HCT116 (cell line): ENCODE data around the gene NGF. TPM values are rescaled to one million over a fixed set of nuclear protein-coding genes. Genes with fewer than 3 reads are reported as not detected.

Experiments
- ATAC-seq: fragments of 200-7000 bp; cut with Tn5 transposase; 2 replicates; pipeline ENCODE4 v1.9.1; 2020; ENCODE audit warnings: mild to moderate bottlenecking, moderate library complexity
- BruUV-seq: library from RNA; stranded (reverse); fragments of 400-500 nt; replicated peaks from 2 replicates; lab custom pipeline; 2021; lab: Mats Ljungman, UMichigan
- CTCF ChIA-PET: fragments of 300-600 bp; sonication (Branson Sonifier 250); formaldehyde crosslinking; loops from one replicate; lab custom pipeline; 2021; ENCODE audit warnings: antibody characterized with exemption; lab: Charles Lee
- POLR2A ChIA-PET: fragments of 300-600, 350-600 bp; sonication (Branson Sonifier 250); formaldehyde crosslinking; loops from one replicate; lab custom pipeline; 2021; ENCODE audit warnings: antibody characterized with exemption; lab: Charles Lee
- RAD21 ChIA-PET, 2 experiments: fragments of 300-600 bp; sonication (Branson Sonifier 250); formaldehyde crosslinking; loops; one replicate each; lab custom pipeline; 2023; ENCODE audit warnings: low total read pairs in 2 of 2; ENCODE audit not compliant: uncharacterized antibody in 2 of 2, unreplicated experiment in 2 of 2, low non-redundant PET in 1 of 2; lab: Charles Lee
- DNase-seq: peaks from one replicate; pipeline ENCODE4 v3.0.0-alpha.2; 2010; ENCODE audit warnings: low read depth, low spot score
- H2AFZ ChIP-seq: fragments of 200-600 bp; shearing (Covaris generic), sonication (generic); 2 replicates; pipeline ENCODE4 v1.6.1; 2017; ENCODE audit warnings: low read depth, mixed run types, mixed read lengths, antibody characterized with exemption, low read length; ENCODE audit not compliant: poor library complexity, severe bottlenecking
- H3K27ac ChIP-seq: 2 replicates; pipeline ENCODE4 v1.5.1; 2012; ENCODE audit warnings: low read depth, low read length
- H3K27me3 ChIP-seq: fragments of 200-600 bp; sonication (generic); 2 replicates; pipeline ENCODE4 v1.6.1; 2016; ENCODE audit warnings: mixed run types, low read length, mixed read lengths; ENCODE audit not compliant: insufficient read depth
- H3K36me3 ChIP-seq, 2 experiments: fragments of 200-500 bp in 1 of 2; fragments of 200-600 bp in 1 of 2; sonication (Bioruptor generic) in 1 of 2; sonication (generic) in 1 of 2; 2 replicates each; pipeline versions ENCODE4 v1.5.1 to v1.6.1; 2014 to 2016; ENCODE audit warnings: low read length in 2 of 2, inconsistent platforms in 1 of 2, mixed read lengths in 1 of 2, mixed run types in 1 of 2; ENCODE audit not compliant: insufficient read depth in 2 of 2, control insufficient read depth in 1 of 2
- H3K4me1 ChIP-seq, 2 experiments: fragments of 200-600 bp in 1 of 2; sonication (generic) in 1 of 2; 2 replicates each; pipeline versions ENCODE4 v1.5.1 to v1.6.1; 2012 to 2017; ENCODE audit warnings: low read length in 2 of 2, inconsistent platforms in 1 of 2, mild to moderate bottlenecking in 1 of 2, mixed read lengths in 1 of 2, mixed run types in 1 of 2, moderate library complexity in 1 of 2; ENCODE audit not compliant: insufficient read depth in 2 of 2, control insufficient read depth in 1 of 2
- H3K4me2 ChIP-seq: fragments of 200-600 bp; sonication (generic); 2 replicates; pipeline ENCODE4 v1.6.1; 2017; ENCODE audit warnings: mixed run types, low read length, mixed read lengths
- H3K4me3 ChIP-seq, 2 experiments: fragments of 200-600 bp in 1 of 2; sonication (generic) in 1 of 2; replicated peaks in 1 of 2; 2 replicates each; pipeline ENCODE4 v1.5.1; 2011 to 2016; ENCODE audit warnings: low read length in 2 of 2, control low read depth in 1 of 2, low read depth in 1 of 2, mild to moderate bottlenecking in 1 of 2, mixed read lengths in 1 of 2, mixed run types in 1 of 2
- H3K79me2 ChIP-seq: fragments of 200-600 bp; sonication (generic); 2 replicates; pipeline ENCODE4 v1.6.1; 2017; ENCODE audit warnings: mild to moderate bottlenecking, mixed run types, low read length, moderate library complexity, mixed read lengths; ENCODE audit not compliant: insufficient read depth
- H3K9ac ChIP-seq: fragments of 200-600 bp; sonication (generic); 2 replicates; pipeline ENCODE4 v1.6.1; 2016; ENCODE audit warnings: low read length, mixed read lengths
- H3K9me2 ChIP-seq: fragments of 200-600 bp; sonication (generic), shearing (Covaris generic); 2 replicates; pipeline ENCODE4 v1.6.1; 2017; ENCODE audit warnings: mixed run types, mild to moderate bottlenecking, moderate library complexity; ENCODE audit not compliant: insufficient read depth
- H3K9me3 ChIP-seq, 2 experiments: fragments of 200-500 bp in 1 of 2; fragments of 200-600 bp in 1 of 2; sonication (Bioruptor generic) in 1 of 2; sonication (generic) in 1 of 2; 2 replicates each; pipeline ENCODE4 v1.6.1; 2014 to 2017; ENCODE audit warnings: low read length in 2 of 2, mixed read lengths in 2 of 2, inconsistent platforms in 1 of 2, low read depth in 1 of 2, mild to moderate bottlenecking in 1 of 2, mixed run types in 1 of 2, moderate library complexity in 1 of 2; ENCODE audit not compliant: control insufficient read depth in 1 of 2, insufficient read depth in 1 of 2
- H4K20me1 ChIP-seq: fragments of 200-600 bp; sonication (generic), shearing (Covaris generic); 2 replicates; pipeline ENCODE4 v1.6.1; 2017; ENCODE audit warnings: mixed run types, mild to moderate bottlenecking, moderate library complexity; ENCODE audit not compliant: insufficient read depth
- ATF3 ChIP-seq: IDR thresholded peaks from 2 replicates; pipeline ENCODE4 v1.6.1; 2012
- CBX3 ChIP-seq: IDR thresholded peaks from 2 replicates; pipeline ENCODE4 v1.6.1; 2012; ENCODE audit warnings: low read depth
- CEBPB ChIP-seq: IDR thresholded peaks from 2 replicates; pipeline ENCODE4 v1.6.1; 2012; ENCODE audit warnings: low read depth
- CTCF ChIP-seq, 3 experiments: fragments of 200-600 bp in 1 of 3; sonication (generic) in 1 of 3; IDR thresholded peaks in 2 of 3; conservative IDR thresholded peaks in 1 of 3; 2 replicates each; pipeline ENCODE4 v1.5.1; 2012 to 2017; ENCODE audit warnings: low read depth in 2 of 3, low read length in 2 of 3, antibody characterized with exemption in 1 of 3, borderline replicate concordance in 1 of 3, control low read depth in 1 of 3, mild to moderate bottlenecking in 1 of 3, mixed read lengths in 1 of 3, mixed run types in 1 of 3, moderate library complexity in 1 of 3; ENCODE audit not compliant: insufficient read depth in 1 of 3
- EGR1 ChIP-seq: IDR thresholded peaks from 2 replicates; pipeline ENCODE4 v1.6.1; 2012; ENCODE audit warnings: low read depth
- ELF1 ChIP-seq: IDR thresholded peaks from 2 replicates; pipeline ENCODE4 v1.6.1; 2012; ENCODE audit warnings: low read depth, borderline replicate concordance
- EZH2 ChIP-seq: fragments of 200-600 bp; sonication (generic); IDR thresholded peaks from 2 replicates; pipeline ENCODE4 v1.6.1; 2017; ENCODE audit warnings: antibody characterized with exemption, mixed run types
- EZH2phosphoT487 ChIP-seq: fragments of 200-600 bp; IDR thresholded peaks from 2 replicates; pipeline ENCODE4 v1.6.1; 2018; ENCODE audit warnings: antibody characterized with exemption, borderline replicate concordance
- POLR2A ChIP-seq: IDR thresholded peaks from 2 replicates; pipeline ENCODE4 v1.7.0; 2011; ENCODE audit warnings: borderline replicate concordance; ENCODE audit not compliant: insufficient read depth, insufficient read length; ENCODE audit errors: extremely low read depth
- POLR2AphosphoS5 ChIP-seq: IDR thresholded peaks from 2 replicates; pipeline ENCODE4 v1.6.1; 2011; ENCODE audit warnings: mild to moderate bottlenecking, low read depth, low read length, moderate library complexity
- RAD21 ChIP-seq: IDR thresholded peaks from 2 replicates; pipeline ENCODE4 v1.6.1; 2012; ENCODE audit warnings: low read depth, mild to moderate bottlenecking
- SP1 ChIP-seq: IDR thresholded peaks from 2 replicates; pipeline ENCODE4 v1.6.1; 2012; ENCODE audit warnings: low read depth
- SRF ChIP-seq: IDR thresholded peaks from 2 replicates; pipeline ENCODE4 v1.6.1; 2012; ENCODE audit warnings: low read depth
- YY1 ChIP-seq: IDR thresholded peaks from 2 replicates; pipeline ENCODE4 v1.6.1; 2011; ENCODE audit warnings: low read length, low read depth, moderate library complexity, mild to moderate bottlenecking; ENCODE audit not compliant: insufficient replicate concordance; ENCODE audit errors: extremely low read depth
- ZBTB33 ChIP-seq: IDR thresholded peaks from 2 replicates; pipeline ENCODE4 v1.6.1; 2011; ENCODE audit warnings: mild to moderate bottlenecking, low read length, moderate library complexity; ENCODE audit not compliant: insufficient replicate concordance; ENCODE audit errors: extremely low read depth
- ZNF274 ChIP-seq: fragments of 200-500 bp; sonication (Bioruptor generic); IDR thresholded peaks from 2 replicates; pipeline ENCODE4 v1.6.1; 2014; ENCODE audit warnings: mild to moderate bottlenecking, low read depth, low read length, inconsistent platforms
- intact Hi-C: fragments of 100-400 bp; cut with micrococcal nuclease; formaldehyde crosslinking; loops from 2 replicates; pipeline ENCODE4 v1.10.0; 2022
- total RNA-seq: library from RNA; stranded (reverse); gene quantifications from one replicate; pipeline ENCODE4 v1.2.1, GENCODE V29; 2021; ENCODE audit not compliant: unreplicated experiment

Gene NGF
- total RNA-seq, 1 experiment from 2014 or later: not detected

GRCh38 chr1:115296981-115297380 is 41.1 kb downstream of the NGF start:
- no peak for TF ChIP-seq ATF3
- TF ChIP-seq EZH2phosphoT487: no peak
- TF ChIP-seq CTCF (IDR thresholded peaks at IDR 0.05 in 2 of 3, conservative IDR thresholded peaks at IDR 0.05 in 1 of 3; ENCODE audit: borderline replicate concordance in 1 of 3, insufficient read depth in 1 of 3, low read depth in 2 of 3, low read length in 2 of 3): no peak
- no peak for TF ChIP-seq CEBPB
- TF ChIP-seq POLR2A: no peak
- TF ChIP-seq EGR1: no peak
- no peak for TF ChIP-seq ELF1
- no peak for TF ChIP-seq RAD21
- TF ChIP-seq CBX3: no peak
- TF ChIP-seq EZH2: no peak
- TF ChIP-seq ZNF274: no peak
- TF ChIP-seq YY1: no peak
- TF ChIP-seq ZBTB33: no peak
- no peak for TF ChIP-seq SRF
- TF ChIP-seq SP1: no peak
- no peak for TF ChIP-seq POLR2AphosphoS5
- Histone ChIP-seq H4K20me1 (no peaks in the 10 kb centered on the region), H3K27ac (no peak overlapping the region), H3K9me2 (no peaks in the 10 kb centered on the region), H3K79me2 (no peaks in the 10 kb centered on the region), H3K27me3 (no peaks in the 10 kb centered on the region), H3K36me3 (no peaks in the 10 kb centered on the region), H3K9ac (no peak overlapping the region), H3K4me3 (no peak overlapping the region), H2AFZ (no peak overlapping the region), H3K4me2 (no peak overlapping the region), H3K9me3 (no peaks in the 10 kb centered on the region), H3K4me1 (peaks cover 0 to 12% of the 10 kb centered on the region in 2 experiments; a peak in 2 of 4 replicates)
- no TSS peak for BruUV-seq
- intact Hi-C loops: no loop called here
- ChIA-PET POLR2A (no interaction called here), RAD21 (no interaction called here), CTCF (no interaction called here)
- ATAC-seq: no peak
- DNase-seq: no peak
